CD4-positive, alpha-beta T cell treated with Interleukin-2 at 100 ng/mL for 4 hours (primary cell): ENCODE data around the gene SLC38A4.
"Not testable (repeated sequence)": the region's sequence is repeated elsewhere in the genome, so short reads cannot be mapped to it uniquely, and the experiment has no call there.

Source experiments
- DNase-seq: peaks from one replicate; pipeline ENCODE4 v3.0.0-alpha.2; 2020; ENCODE audit warnings: low spot score

SLC38A4 gene

GRCh38 chr12:46825591-46826414 is at the start of gene SLC38A4:
Gene SLC38A4 (minus strand): TSS chr12:46825997. CDS start chr12:46793071, 32,926 bp downstream.
- no peak for DNase-seq

DNA sequence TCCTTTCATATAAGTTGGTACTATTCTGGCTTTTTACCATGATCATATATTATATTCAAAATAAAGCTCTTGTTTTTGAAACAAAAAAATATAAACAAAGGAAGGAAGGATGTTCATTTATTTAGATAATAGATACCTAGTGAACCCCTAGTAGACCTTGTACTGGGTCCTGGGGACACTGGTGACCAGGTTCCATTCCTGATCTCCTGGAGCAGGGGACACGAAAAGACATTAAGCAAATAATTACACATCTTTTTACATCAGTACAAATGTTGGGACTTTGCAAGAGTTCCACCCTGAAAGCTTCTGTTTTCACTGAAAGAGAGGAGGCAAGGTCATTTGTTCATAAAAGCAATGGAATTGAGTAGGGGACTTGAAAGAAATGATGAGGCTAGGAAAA is 49.3 kb upstream of the SLC38A4 start:
- DNase-seq: no peak

DNA sequence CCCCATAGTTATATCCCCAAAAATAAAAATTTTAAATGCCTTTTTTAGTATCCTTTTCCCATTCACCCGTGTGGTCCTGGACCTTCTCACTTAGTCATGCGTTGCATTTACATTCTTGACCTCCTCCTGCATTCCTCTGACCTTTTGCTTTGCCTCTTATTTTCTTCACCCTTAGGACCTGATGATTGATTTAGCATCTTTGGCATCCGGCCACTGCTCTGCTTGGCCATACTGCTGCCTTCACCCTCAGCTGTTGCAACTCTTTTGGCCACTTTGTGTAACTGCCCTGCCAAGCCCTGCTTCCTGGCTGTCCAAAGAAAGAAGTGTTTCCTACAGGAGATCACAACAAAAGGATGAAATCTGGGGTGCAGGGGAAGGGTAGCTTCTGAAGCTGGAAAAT is 48.8 kb upstream of the SLC38A4 start:
- DNase-seq: no peak

DNA sequence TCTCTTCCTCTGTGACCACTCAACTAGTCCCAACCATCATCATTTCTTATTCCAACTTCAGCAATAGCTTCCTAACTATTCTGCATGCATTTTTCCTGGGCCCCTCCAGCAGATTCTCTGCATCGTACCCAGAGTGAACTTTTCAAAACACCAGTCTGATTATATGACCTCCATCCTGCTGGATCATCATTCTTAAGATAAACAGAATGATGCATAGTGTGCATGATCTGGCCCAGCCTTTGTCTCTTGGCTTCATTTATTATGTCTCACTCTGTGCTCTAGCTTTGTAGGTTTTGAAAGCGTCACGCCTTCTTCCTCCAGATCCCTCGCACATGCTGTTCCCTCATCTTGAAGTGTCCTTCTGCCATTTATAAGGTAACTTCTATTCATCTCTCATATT is 46.3 kb upstream of the SLC38A4 start:
- no peak for DNase-seq

GRCh38 chr12:46865311-46865710 is 39.5 kb upstream of the SLC38A4 start:
- no peak for DNase-seq

- DNase-seq: no peak
Measured at GRCh38 chr12:46858368-46858767, 32.6 kb upstream of the SLC38A4 start.

- no peak for DNase-seq
Measured at GRCh38 chr12:46857486-46857885, 31.7 kb upstream of the SLC38A4 start.

GRCh38 chr12:46855760-46856159 is 30.0 kb upstream of the SLC38A4 start:
- DNase-seq: no peak

DNA sequence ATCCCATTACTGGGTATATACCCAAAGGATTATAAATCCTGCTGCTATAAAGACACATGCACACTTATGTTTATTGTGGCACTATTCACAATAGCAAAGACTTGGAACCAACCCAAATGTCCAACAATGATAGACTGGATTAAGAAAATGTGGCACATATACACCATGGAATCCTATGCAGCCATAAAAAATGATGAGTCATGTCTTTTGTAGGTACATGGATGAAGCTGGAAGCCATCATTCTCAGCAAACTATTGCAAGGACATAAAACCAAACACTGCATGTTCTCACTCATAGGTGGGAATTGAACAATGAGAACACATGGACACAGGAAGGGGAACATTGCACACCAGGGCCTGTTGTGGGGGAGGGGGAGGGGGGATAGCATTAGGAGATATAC is 28.4 kb upstream of the SLC38A4 start:
- DNase-seq: not testable (repeated sequence)

DNA sequence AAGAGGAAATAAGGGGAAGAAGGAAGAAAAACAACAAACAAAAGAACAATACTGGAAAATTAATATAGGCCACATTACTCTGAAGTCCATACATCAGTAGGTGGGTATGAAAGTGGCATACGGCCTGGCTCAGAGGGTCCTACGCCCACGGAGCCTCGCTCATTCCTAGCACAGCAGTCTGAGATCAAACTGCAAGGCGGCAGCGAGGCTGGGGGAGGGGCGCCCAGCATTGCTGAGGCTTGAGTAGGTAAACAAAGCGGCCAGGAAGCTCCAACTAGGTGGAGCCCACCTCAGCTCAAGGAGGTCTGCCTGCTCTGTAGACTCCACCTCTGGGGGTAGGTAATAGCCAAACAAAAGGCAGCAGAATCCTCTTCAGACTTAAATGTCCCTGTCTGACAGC is 23.0 kb upstream of the SLC38A4 start:
- DNase-seq: not testable (repeated sequence)

DNA sequence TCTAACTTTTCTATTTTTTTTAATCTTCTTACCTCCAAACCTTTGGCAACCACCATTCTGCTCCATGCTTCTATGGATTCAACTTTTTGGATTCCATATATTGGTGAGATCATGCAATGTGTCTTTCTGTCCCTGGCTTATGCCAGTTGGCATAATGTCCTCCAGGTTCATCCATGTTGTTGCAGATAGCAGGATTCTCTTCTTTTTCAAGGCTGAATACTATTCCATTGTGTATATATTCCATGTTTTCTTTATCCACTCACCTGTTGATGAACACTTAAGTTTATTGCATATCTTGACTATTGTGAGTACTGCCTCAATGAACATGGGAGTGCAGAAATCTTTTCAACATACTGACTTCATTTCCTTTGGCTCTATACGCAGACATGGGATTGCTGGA is 21.2 kb upstream of the SLC38A4 start:
- DNase-seq: no peak

DNA sequence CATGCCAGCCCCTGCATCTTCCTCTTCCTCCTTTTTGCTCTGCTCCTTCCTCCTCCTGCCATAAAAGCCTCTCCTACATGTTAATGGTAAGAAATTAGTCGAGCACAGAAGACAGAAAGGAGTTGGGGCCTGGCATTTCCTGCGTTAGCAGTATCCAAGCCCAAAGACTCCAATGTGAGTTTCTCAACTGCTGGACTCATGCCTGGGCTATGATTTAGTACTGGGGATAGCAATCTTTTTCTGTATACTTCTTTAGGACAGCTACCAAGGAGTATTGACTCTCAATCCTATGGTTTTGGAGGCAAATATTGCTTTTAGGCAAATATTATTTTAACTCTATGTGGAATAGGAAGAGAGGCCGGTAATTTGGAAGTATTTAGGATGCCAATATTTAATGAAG is 18.0 kb upstream of the SLC38A4 start:
- no peak for DNase-seq

GRCh38 chr12:46841891-46842290 is 16.1 kb upstream of the SLC38A4 start:
- no peak for DNase-seq

DNA sequence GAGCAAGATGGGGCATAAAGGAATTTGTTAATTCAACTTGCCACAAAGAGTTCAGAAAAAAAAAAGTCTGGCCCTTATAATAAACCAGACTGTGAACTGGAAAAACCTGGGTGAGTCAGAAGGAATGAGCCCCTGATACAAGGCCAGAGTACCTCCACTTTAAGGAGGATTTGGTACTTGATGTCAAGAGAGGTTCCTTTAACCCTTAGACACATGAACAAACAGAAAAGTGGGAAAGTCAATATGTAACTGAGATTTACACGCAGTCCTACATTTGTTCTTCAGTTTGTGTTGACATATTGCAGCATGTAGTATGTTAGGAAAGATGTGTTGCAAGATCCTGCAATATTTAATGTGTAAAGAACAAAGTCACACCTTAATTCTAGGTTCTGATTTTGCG is 14.2 kb upstream of the SLC38A4 start:
- no peak for DNase-seq

GRCh38 chr12:46839232-46839631 is 13.4 kb upstream of the SLC38A4 start:
- DNase-seq: no peak

- no peak for DNase-seq
Measured at GRCh38 chr12:46835785-46836184, 10.0 kb upstream of the SLC38A4 start.

- no peak for DNase-seq
Measured at GRCh38 chr12:46832130-46832704, 6.4 kb upstream of the SLC38A4 start.

- no peak for DNase-seq
Measured at GRCh38 chr12:46831335-46832129, 5.7 kb upstream of the SLC38A4 start.

DNA sequence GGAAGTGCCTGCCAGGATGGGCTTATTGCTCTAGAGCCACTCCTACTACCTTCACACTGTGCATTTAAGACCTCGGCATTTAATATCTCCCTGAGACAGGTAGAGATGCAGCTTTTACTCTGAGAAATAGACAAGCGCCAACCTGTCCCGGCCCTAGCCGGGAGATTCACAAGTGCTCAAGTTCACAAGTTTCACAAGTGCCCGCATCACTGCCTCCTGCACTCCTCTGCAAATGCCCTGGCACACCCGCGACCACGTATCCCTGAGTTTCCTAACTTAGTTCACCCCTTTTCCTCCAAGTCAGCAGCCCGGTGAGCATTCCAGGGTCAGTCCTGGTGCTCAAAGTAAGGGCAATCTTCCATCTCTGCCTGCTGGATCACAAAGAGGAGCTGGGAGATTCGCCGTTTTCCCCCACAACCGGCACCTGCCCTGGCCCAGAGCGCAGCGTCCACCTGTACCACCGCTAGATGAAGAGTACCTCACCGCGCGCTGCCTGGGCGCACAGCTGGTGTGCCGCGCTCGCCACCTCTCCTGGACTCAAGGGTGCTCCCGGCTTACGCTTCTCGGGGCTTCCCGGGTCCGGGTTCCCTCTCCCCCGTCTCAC is 5.0 kb upstream of the SLC38A4 start:
- no peak for DNase-seq

GRCh38 chr12:46824709-46825108 is 1.1 kb downstream of the SLC38A4 start:
- no peak for DNase-seq

- DNase-seq: no peak
Measured at GRCh38 chr12:46818642-46819041, 7.2 kb downstream of the SLC38A4 start.

- DNase-seq: no peak
Measured at GRCh38 chr12:46815809-46816208, 10.0 kb downstream of the SLC38A4 start.

GRCh38 chr12:46814143-46814542 is 11.7 kb downstream of the SLC38A4 start:
- no peak for DNase-seq
